Neuronal stem cell (in vitro differentiated cells): ENCODE measurements around the gene MANF.

Source experiments
- DNase-seq: peaks from one replicate; pipeline ENCODE4 v3.0.0-alpha.2; 2013; ENCODE audit warnings: low spot score
- H2AFZ ChIP-seq: one replicate; pipeline ENCODE4 v1.6.1; 2013; ENCODE audit warnings: mild to moderate bottlenecking, low read length, inconsistent platforms
- H2AK5ac ChIP-seq: 2 replicates; pipeline ENCODE4 v1.6.1; 2013; ENCODE audit warnings: low read depth, mild to moderate bottlenecking, inconsistent platforms, low read length, moderate library complexity, mixed read lengths
- H2BK120ac ChIP-seq: 2 replicates; pipeline ENCODE4 v1.6.1; 2013; ENCODE audit warnings: low read depth, mild to moderate bottlenecking, inconsistent platforms, low read length, moderate library complexity, mixed read lengths
- H2BK12ac ChIP-seq: one replicate; pipeline ENCODE4 v1.6.1; 2013; ENCODE audit warnings: low read length, inconsistent platforms
- H2BK15ac ChIP-seq: 2 replicates; pipeline ENCODE4 v1.6.1; 2013; ENCODE audit warnings: mild to moderate bottlenecking, low read length, inconsistent platforms, mixed read lengths
- H2BK5ac ChIP-seq: one replicate; pipeline ENCODE4 v1.6.1; 2013; ENCODE audit warnings: inconsistent platforms, mild to moderate bottlenecking, low read length, moderate library complexity
- H3K14ac ChIP-seq: one replicate; pipeline ENCODE4 v1.6.1; 2013; ENCODE audit warnings: low read length, inconsistent platforms
- H3K18ac ChIP-seq: 2 replicates; pipeline ENCODE4 v1.6.1; 2013; ENCODE audit warnings: low read length, inconsistent platforms
- H3K23ac ChIP-seq: 2 replicates; pipeline ENCODE4 v1.6.1; 2013; ENCODE audit warnings: low read depth, mild to moderate bottlenecking, mixed read lengths, low read length, inconsistent platforms; ENCODE audit not compliant: poor library complexity
- H3K27ac ChIP-seq: replicated peaks from 3 replicates; pipeline ENCODE4 v1.5.1; 2013; ENCODE audit warnings: low read length, inconsistent platforms
- H3K27me3 ChIP-seq, 3 experiments: 2 replicates each; pipeline ENCODE4 v1.6.1; 2013; ENCODE audit warnings: low read length in 3 of 3, mild to moderate bottlenecking in 2 of 3, inconsistent platforms in 1 of 3, low read depth in 1 of 3, mixed read lengths in 1 of 3, moderate library complexity in 1 of 3; ENCODE audit not compliant: control insufficient read depth in 3 of 3, insufficient read depth in 3 of 3
- H3K36me3 ChIP-seq, 2 donors: replicated peaks in 1 of 2; 2 replicates each; pipeline ENCODE4 v1.6.1; 2013; ENCODE audit warnings: low read length in 2 of 2; ENCODE audit not compliant: control insufficient read depth in 2 of 2, insufficient read depth in 2 of 2
- H3K4ac ChIP-seq: 2 replicates; pipeline ENCODE4 v1.6.1; 2013; ENCODE audit warnings: inconsistent platforms, mild to moderate bottlenecking, low read length, moderate library complexity
- H3K4me1 ChIP-seq, 2 donors: 1 replicate in 1 of 2; 2 replicates in 1 of 2; pipeline ENCODE4 v1.6.1; 2013; ENCODE audit warnings: low read length in 2 of 2, low read depth in 1 of 2; ENCODE audit not compliant: control insufficient read depth in 2 of 2, insufficient read depth in 1 of 2
- H3K4me2 ChIP-seq: one replicate; pipeline ENCODE4 v1.6.1; 2013; ENCODE audit warnings: mild to moderate bottlenecking, low read length, inconsistent platforms; ENCODE audit not compliant: insufficient read depth, poor library complexity, severe bottlenecking
- H3K4me3 ChIP-seq, 2 donors: 2 replicates each; pipeline ENCODE4 v1.5.1; 2013; ENCODE audit warnings: low read length in 2 of 2, mild to moderate bottlenecking in 2 of 2, inconsistent platforms in 1 of 2, moderate library complexity in 1 of 2
- H3K79me1 ChIP-seq: one replicate; pipeline ENCODE4 v1.6.1; 2013; ENCODE audit warnings: low read depth, mild to moderate bottlenecking, inconsistent platforms, low read length, moderate library complexity
- H3K9ac ChIP-seq: one replicate; pipeline ENCODE4 v1.6.1; 2013; ENCODE audit warnings: mild to moderate bottlenecking, low read depth, low read length, inconsistent platforms; ENCODE audit not compliant: poor library complexity
- H3K9me3 ChIP-seq, 2 donors: replicated peaks in 1 of 2; 2 replicates each; pipeline versions ENCODE3 to v1.6.1; 2013; ENCODE audit warnings: low read length in 2 of 2, mild to moderate bottlenecking in 2 of 2, inconsistent platforms in 1 of 2, low read depth in 1 of 2, mixed read lengths in 1 of 2, moderate library complexity in 1 of 2; ENCODE audit not compliant: control insufficient read depth in 2 of 2, insufficient read depth in 1 of 2
- H4K8ac ChIP-seq: one replicate; pipeline ENCODE4 v1.6.1; 2013; ENCODE audit warnings: low read depth, mild to moderate bottlenecking, inconsistent platforms, low read length, moderate library complexity
- H4K91ac ChIP-seq: one replicate; pipeline ENCODE4 v1.6.1; 2013; ENCODE audit warnings: low read length, low read depth, mild to moderate bottlenecking, inconsistent platforms; ENCODE audit not compliant: poor library complexity
- WGBS, 2 donors: extraction: QIAGEN DNeasy Blood & Tissue Kit; methylation state at CpG; one replicate each; pipeline ENCODE4 v1.1.7; 2013; ENCODE audit warnings: missing lambda C conversion rate in 2 of 2, mixed read lengths in 1 of 2; ENCODE audit not compliant: insufficient read length in 2 of 2, insufficient replicate concordance in 1 of 2; ENCODE audit errors: extremely low coverage in 2 of 2; 5-methylcytosine and 5-hydroxymethylcytosine counted together

The MANF gene

DNA sequence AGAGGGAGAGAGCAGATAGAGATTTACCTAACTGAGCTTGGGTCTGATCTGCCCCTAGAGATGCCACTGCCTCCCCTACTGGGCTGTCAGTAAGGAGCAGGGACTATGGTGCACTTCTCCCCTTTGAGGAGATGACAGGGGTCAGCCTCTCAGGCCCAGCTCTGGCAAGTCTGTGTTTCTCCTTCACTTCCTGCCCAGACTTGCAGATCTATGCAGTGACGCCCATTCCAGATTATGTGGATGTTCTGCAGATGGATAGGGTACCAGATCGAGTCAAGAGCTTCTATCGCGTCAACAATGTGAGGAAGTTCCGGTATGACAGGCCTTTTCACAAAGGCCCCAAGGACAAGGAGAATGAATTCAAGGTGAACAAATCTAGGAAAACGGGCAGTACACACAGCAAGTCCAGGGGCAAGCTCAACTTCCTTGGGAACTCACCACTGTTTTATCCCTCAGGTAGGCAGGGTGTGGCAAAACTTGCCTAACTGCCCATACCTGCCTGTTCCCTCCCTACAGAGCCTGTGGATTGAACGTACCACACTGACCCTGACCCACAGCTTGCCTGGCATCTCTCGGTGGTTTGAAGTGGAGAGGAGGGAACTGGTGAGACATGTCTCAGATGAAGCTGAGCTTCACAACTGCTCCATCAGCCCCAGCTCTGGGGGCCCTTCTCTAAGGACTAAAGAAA lies 29.1 kb upstream of the MANF start:
- H3K4me2 ChIP-seq, result no peak overlapping the region
- H3K36me3 ChIP-seq, result peaks cover 0 to 9% of the 10 kb centered on the region in 2 donors
- H3K79me1 ChIP-seq, result no peaks in the 10 kb centered on the region
- no peaks in the 10 kb centered on the region for H3K9me3 ChIP-seq
- H3K4ac ChIP-seq, result no peak overlapping the region
- no peak overlapping the region for H2AK5ac ChIP-seq
- no peak overlapping the region for H4K91ac ChIP-seq
- no peak overlapping the region for H3K27ac ChIP-seq
- peaks cover 0 to 8% of the 10 kb centered on the region in 2 donors for H3K4me1 ChIP-seq
- H2BK120ac ChIP-seq, result no peak overlapping the region
- H2BK5ac ChIP-seq, result no peak overlapping the region
- no peak overlapping the region for H3K9ac ChIP-seq
- no peak overlapping the region for H3K18ac ChIP-seq
- peaks cover 0 to 7% (median 0%) of the 10 kb centered on the region in 3 experiments for H3K27me3 ChIP-seq
- no peak overlapping the region for H2BK15ac ChIP-seq
- H2BK12ac ChIP-seq, result no peak overlapping the region
- no peak overlapping the region for H3K4me3 ChIP-seq
- DNase-seq, result no peak
- H3K14ac ChIP-seq, result no peak overlapping the region
- no peak overlapping the region for H2AFZ ChIP-seq
- no CpG with 5 or more reads among the region's 8 CpGs for WGBS, 2 donors
- no peak overlapping the region for H4K8ac ChIP-seq
- no peak overlapping the region for H3K23ac ChIP-seq

DNA sequence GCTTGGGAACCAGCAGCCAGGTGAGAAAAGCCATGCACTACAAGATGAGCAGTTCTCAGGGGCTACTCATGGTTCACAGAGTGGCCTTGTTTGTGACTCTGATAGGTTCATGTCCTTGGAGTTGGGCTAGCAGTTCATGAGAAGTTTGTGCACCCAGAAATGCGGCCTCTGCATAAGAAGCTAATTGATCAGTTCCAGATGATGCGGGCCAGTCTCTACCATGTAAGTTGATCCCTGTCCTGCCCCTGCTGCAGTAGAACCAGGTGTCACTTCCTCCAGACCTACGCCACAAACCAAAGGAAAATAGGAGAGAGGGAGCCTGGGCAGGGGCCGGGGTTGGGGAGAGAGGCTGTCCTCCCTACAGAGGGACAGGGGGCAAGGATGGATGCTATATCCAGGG lies 27.2 kb upstream of the MANF start:
- Histone ChIP-seq H3K4me2 (no peak overlapping the region), H3K23ac (no peak overlapping the region), H2BK12ac (no peak overlapping the region), H3K4ac (no peak overlapping the region), H3K4me3 (no peak overlapping the region), H2BK120ac (no peak overlapping the region), H3K9me3 (no peaks in the 10 kb centered on the region), H2BK5ac (no peak overlapping the region), H3K36me3 (peaks cover 0 to 12% of the 10 kb centered on the region in 2 donors), H3K27me3 (peaks cover 0 to 12% (median 0%) of the 10 kb centered on the region in 3 experiments), H3K18ac (no peak overlapping the region), H3K9ac (no peak overlapping the region), H2BK15ac (no peak overlapping the region), H4K91ac (no peak overlapping the region), H3K27ac (no peak overlapping the region), H4K8ac (no peak overlapping the region), H2AFZ (no peak overlapping the region), H2AK5ac (no peak overlapping the region), H3K79me1 (no peaks in the 10 kb centered on the region), H3K14ac (no peak overlapping the region), H3K4me1 (peaks cover 0 to 8% of the 10 kb centered on the region in 2 donors)
- WGBS, 2 donors, result no CpG with 5 or more reads among the region's 4 CpGs
- DNase-seq, result no peak

DNA sequence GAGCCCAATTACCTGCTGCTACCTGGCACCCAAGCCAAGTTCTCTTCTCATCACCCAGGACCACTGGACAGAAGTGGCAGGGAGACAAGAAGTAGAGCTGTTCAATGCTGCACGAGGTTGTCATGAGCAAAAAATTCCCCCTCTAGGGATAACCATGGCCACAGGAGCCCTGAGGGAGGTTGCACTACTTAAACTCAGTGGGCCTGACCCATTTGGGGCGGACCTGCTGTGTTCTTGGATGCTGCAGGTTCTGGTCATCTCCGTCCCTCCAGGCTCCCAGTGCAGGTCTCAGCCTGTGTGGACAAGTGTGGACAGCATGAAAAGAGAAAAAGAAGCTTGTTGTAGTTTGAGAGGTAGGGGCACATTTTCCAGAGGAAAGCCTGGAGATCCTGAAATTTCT lies 26.1 kb upstream of the MANF start:
- H4K8ac ChIP-seq, result no peak overlapping the region
- no peak overlapping the region for H3K4me3 ChIP-seq
- H3K9ac ChIP-seq, result no peak overlapping the region
- H2BK12ac ChIP-seq, result no peak overlapping the region
- no peak overlapping the region for H2BK120ac ChIP-seq
- no peak overlapping the region for H3K27ac ChIP-seq
- no peak for DNase-seq
- no peak overlapping the region for H2AFZ ChIP-seq
- peaks cover 0 to 12% (median 0%) of the 10 kb centered on the region in 3 experiments for H3K27me3 ChIP-seq
- H3K79me1 ChIP-seq, result no peaks in the 10 kb centered on the region
- H3K14ac ChIP-seq, result no peak overlapping the region
- H2BK5ac ChIP-seq, result no peak overlapping the region
- no peak overlapping the region for H3K4ac ChIP-seq
- H3K23ac ChIP-seq, result no peak overlapping the region
- no CpG with 5 or more reads among the region's 3 CpGs for WGBS, 2 donors
- no peak overlapping the region for H3K18ac ChIP-seq
- H3K9me3 ChIP-seq, result no peaks in the 10 kb centered on the region
- H3K4me2 ChIP-seq, result no peak overlapping the region
- H3K36me3 ChIP-seq, result peaks cover 0 to 14% of the 10 kb centered on the region in 2 donors
- H2AK5ac ChIP-seq, result no peak overlapping the region
- no peak overlapping the region for H4K91ac ChIP-seq
- peaks cover 0 to 8% of the 10 kb centered on the region in 2 donors for H3K4me1 ChIP-seq
- H2BK15ac ChIP-seq, result no peak overlapping the region

DNA sequence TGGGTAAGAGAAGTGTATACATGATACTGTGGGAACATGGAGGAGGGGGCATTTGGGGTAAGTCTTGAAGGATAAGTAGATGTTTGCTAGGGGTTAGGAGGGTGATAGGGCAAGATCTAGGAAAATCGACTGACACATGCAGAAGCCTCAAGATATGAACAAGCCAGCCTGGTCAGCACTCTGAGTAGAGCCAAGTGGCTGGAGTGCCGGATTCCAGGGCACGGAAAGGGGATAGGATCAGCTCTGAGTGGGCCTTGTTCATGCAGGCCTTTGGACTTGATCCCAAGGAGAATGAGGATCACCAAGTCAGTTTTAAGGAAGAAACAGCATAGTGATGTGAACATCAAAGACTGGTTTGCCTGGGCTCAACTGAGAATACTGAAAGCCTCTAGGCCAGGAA lies 24.3 kb upstream of the MANF start:
- H3K23ac ChIP-seq, result no peak overlapping the region
- H3K4me1 ChIP-seq, result no peaks in the 10 kb centered on the region
- no peak overlapping the region for H2AFZ ChIP-seq
- no peak overlapping the region for H2BK12ac ChIP-seq
- H2BK15ac ChIP-seq, result no peak overlapping the region
- H2BK120ac ChIP-seq, result no peak overlapping the region
- H3K9me3 ChIP-seq, result no peaks in the 10 kb centered on the region
- no peak overlapping the region for H4K8ac ChIP-seq
- peaks cover 0 to 12% (median 0%) of the 10 kb centered on the region in 3 experiments for H3K27me3 ChIP-seq
- H3K18ac ChIP-seq, result no peak overlapping the region
- no peak overlapping the region for H3K14ac ChIP-seq
- no peak overlapping the region for H3K4ac ChIP-seq
- H3K9ac ChIP-seq, result no peak overlapping the region
- H4K91ac ChIP-seq, result no peak overlapping the region
- WGBS, 2 donors, result no CpG with 5 or more reads among the region's 3 CpGs
- no peak for DNase-seq
- H3K36me3 ChIP-seq, result peaks cover 0 to 14% of the 10 kb centered on the region in 2 donors
- H3K79me1 ChIP-seq, result no peaks in the 10 kb centered on the region
- H3K4me3 ChIP-seq, result no peak overlapping the region
- H2BK5ac ChIP-seq, result no peak overlapping the region
- no peak overlapping the region for H3K4me2 ChIP-seq
- H2AK5ac ChIP-seq, result no peak overlapping the region
- no peak overlapping the region for H3K27ac ChIP-seq
